GM18951 (cell line): ENCODE results near the gene DQX1.

Experiments used
- POLR2A ChIP-seq: IDR thresholded peaks from 4 replicates; pipeline ENCODE4 v1.6.1; 2011; ENCODE audit warnings: mild to moderate bottlenecking; ENCODE audit not compliant: insufficient read length, insufficient read depth; ENCODE audit errors: extremely low read depth
- in situ Hi-C: fragments of 300-500 bp; cut with MboI; formaldehyde crosslinking; loops from one replicate; pipeline ENCODE4 v1.12.0; 2022; ENCODE audit warnings: low sequenced_read_pairs, mixed read lengths, inconsistent platforms; ENCODE audit not compliant: unreplicated experiment

DQX1 gene

GRCh38 chr2:74504591-74504990 is 21.4 kb downstream of the DQX1 start:
- TF ChIP-seq POLR2A = no peak
- in situ Hi-C loops = no loop called here

GRCh38 chr2:74503506-74504475 is 22.2 kb downstream of the DQX1 start:
- TF ChIP-seq POLR2A = no peak
- in situ Hi-C loops = no loop called here

- peak; percentile 72 for TF ChIP-seq POLR2A
- in situ Hi-C loops = no loop called here
These were observed 23.1 kb downstream of the DQX1 start for GRCh38 chr2:74502720-74503505.

- in situ Hi-C loops = no loop called here
- TF ChIP-seq POLR2A = no peak
These were observed 23.8 kb downstream of the DQX1 start for GRCh38 chr2:74502147-74502719.

- TF ChIP-seq POLR2A = no peak
- in situ Hi-C loops = no loop called here
These were observed 24.5 kb downstream of the DQX1 start for GRCh38 chr2:74501335-74502071.

- TF ChIP-seq POLR2A = no peak
- in situ Hi-C loops = no loop called here
These were observed 25.5 kb downstream of the DQX1 start for GRCh38 chr2:74500578-74500946.

- TF ChIP-seq POLR2A = no peak
- in situ Hi-C loops = no loop called here
These were observed 26.0 kb downstream of the DQX1 start for GRCh38 chr2:74499940-74500577.

GRCh38 chr2:74499267-74499939 is 26.6 kb downstream of the DQX1 start, which contains the start of gene LBX2:
Gene LBX2, minus strand, starts transcription at chr2:74499603. Its CDS starts 66 bp downstream, at chr2:74499537.
- TF ChIP-seq POLR2A = no peak
- in situ Hi-C loops = no loop called here

- TF ChIP-seq POLR2A = no peak
- in situ Hi-C loops = no loop called here
These were observed 27.3 kb downstream of the DQX1 start for GRCh38 chr2:74498500-74499266.

- in situ Hi-C loops = no loop called here
- TF ChIP-seq POLR2A = peak; percentile 54
These were observed 28.1 kb downstream of the DQX1 start for GRCh38 chr2:74497777-74498499.
